ENCODE data around the gene FIBCD1.

DNA sequence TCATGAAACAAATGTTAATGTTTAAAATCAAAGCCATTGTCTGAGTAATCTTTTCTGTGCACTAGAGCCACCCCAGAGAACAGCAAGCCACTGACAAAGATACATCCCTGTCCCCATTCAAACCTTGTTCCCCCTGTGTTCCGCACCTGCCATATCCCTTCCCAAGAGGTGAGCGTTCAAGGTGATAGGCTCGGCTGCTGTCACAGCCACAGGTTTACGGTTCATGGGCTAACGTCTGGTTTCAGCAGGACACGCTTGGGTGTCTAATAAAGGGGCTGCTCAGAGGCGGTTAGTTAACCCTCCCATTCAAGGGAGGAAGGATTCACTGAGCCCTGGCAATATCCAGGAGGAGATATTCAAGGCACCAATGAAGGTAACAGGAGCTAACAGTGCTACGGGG is 45.5 kb upstream of the FIBCD1 start:
- TF ChIP-seq CTCF (IDR thresholded peaks at IDR 0.05) (no peak), ESRRA (CRISPR knock-in tag; IDR thresholded peaks at IDR 0.05; ENCODE audit: borderline replicate concordance) (no peak), ZNF121 (CRISPR knock-in tag; IDR thresholded peaks at IDR 0.05) (no peak)
- TF ChIP-seq, protein P1, sequence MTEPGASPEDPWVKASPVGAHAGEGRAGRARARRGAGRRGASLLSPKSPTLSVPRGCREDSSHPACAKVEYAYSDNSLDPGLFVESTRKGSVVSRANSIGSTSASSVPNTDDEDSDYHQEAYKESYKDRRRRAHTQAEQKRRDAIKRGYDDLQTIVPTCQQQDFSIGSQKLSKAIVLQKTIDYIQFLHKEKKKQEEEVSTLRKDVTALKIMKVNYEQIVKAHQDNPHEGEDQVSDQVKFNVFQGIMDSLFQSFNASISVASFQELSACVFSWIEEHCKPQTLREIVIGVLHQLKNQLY (CRISPR knock-in tag; IDR thresholded peaks at IDR 0.05) = no peak
